ENCODE measurements around the gene HHLA2. TPM values are rescaled to one million over a fixed set of nuclear protein-coding genes. Genes with fewer than 3 reads are reported as not detected.

Gene HHLA2
- total RNA-seq, 1 experiment from 2014 or later: not detected

DNA sequence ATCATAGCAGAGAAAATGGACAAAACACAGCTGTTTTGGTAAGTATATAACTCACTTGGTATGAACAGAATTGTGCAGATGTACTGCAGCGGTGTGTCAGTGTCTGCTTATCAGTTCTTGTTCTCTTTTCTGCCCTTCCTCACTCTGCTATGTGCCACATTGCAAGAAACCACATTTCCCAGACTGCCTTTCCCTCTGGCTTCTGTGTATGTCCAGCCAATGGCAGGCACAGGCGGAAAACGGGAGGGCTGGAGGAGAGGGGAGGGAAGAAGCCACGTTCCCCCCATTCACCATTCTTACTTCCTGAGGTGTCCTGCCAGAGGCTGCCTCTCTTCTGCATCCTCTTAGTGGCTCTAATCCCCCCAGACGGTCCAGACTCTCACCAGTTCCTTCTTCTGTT, 15.4 kb downstream of the HHLA2 start:
- POLR2A ChIA-PET (ENCODE audit: unreplicated experiment): no interaction called here
- Histone ChIP-seq H2AFZ (ENCODE audit: low read length) (no peak overlapping the region), H3K4me2 (ENCODE audit: low read length) (no peak overlapping the region), H3K4me1 (ENCODE audit: insufficient read depth, low read length) (no peaks in the 10 kb centered on the region), H3K4me3 (ENCODE audit: low read length) (no peak overlapping the region), H3K9me3 (ENCODE audit: low read length) (peaks cover 6% of the 10 kb centered on the region), H3K9me2 (replicated peaks; ENCODE audit: low read length) (no peaks in the 10 kb centered on the region), H3K9ac (ENCODE audit: low read length) (no peak overlapping the region), H4K20me1 (ENCODE audit: low read length) (no peaks in the 10 kb centered on the region), H3F3A (ENCODE audit: low read length, unreplicated experiment) (no peaks in the 10 kb centered on the region), H3K27ac (ENCODE audit: low read length) (no peak overlapping the region), H3K27me3 (ENCODE audit: low read length) (no peaks in the 10 kb centered on the region), H3K79me2 (ENCODE audit: low read length) (no peaks in the 10 kb centered on the region), H3K36me3 (ENCODE audit: low read depth, low read length) (no peaks in the 10 kb centered on the region)
- no TSS peak for BruUV-seq (replicated peaks)
- intact Hi-C loops (cut with micrococcal nuclease): no loop called here
- TF ChIP-seq, protein P1, sequence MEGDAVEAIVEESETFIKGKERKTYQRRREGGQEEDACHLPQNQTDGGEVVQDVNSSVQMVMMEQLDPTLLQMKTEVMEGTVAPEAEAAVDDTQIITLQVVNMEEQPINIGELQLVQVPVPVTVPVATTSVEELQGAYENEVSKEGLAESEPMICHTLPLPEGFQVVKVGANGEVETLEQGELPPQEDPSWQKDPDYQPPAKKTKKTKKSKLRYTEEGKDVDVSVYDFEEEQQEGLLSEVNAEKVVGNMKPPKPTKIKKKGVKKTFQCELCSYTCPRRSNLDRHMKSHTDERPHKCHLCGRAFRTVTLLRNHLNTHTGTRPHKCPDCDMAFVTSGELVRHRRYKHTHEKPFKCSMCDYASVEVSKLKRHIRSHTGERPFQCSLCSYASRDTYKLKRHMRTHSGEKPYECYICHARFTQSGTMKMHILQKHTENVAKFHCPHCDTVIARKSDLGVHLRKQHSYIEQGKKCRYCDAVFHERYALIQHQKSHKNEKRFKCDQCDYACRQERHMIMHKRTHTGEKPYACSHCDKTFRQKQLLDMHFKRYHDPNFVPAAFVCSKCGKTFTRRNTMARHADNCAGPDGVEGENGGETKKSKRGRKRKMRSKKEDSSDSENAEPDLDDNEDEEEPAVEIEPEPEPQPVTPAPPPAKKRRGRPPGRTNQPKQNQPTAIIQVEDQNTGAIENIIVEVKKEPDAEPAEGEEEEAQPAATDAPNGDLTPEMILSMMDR (conservative IDR thresholded peaks at IDR 0.05; ENCODE audit: low read depth, low read length): no peak
- TF ChIP-seq EZH2 (IDR thresholded peaks at IDR 0.05; ENCODE audit: low read length, unreplicated experiment): no peak
- no peak for TF ChIP-seq EZH2phosphoT487 (IDR thresholded peaks at IDR 0.05; ENCODE audit: borderline replicate concordance, low read length)
- CTCF ChIA-PET: no interaction called here
- no peak for DNase-seq
- no peak for ATAC-seq

DNA sequence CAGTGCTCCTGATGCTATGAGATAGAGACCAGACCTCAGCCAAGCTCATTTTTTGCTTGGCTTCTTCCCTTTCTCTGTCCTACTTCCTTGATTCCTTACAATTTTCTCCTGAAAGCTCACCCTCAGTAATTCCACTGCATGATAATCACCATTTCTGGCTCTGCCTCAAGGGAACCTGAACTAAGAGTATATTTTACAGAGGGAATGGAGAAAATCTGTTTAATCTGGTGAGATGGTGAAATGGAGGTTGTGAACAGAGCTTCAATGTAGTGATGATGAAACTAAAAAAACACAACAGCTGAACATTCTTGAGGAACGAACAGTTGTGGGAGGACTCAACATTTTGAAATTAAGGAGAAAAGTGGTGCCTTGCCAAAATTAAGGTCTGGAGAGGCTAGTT, 16.3 kb downstream of the HHLA2 start:
- peaks cover 6% of the 10 kb centered on the region for H3K9me3 ChIP-seq (ENCODE audit: low read length)
- ATAC-seq: no peak
- no TSS peak for BruUV-seq (replicated peaks)
- H3K79me2 ChIP-seq (ENCODE audit: low read length): no peaks in the 10 kb centered on the region
- no peaks in the 10 kb centered on the region for H4K20me1 ChIP-seq (ENCODE audit: low read length)
- no peak for DNase-seq
- no peaks in the 10 kb centered on the region for H3K4me1 ChIP-seq (ENCODE audit: insufficient read depth, low read length)
- CTCF ChIA-PET: no interaction called here
- POLR2A ChIA-PET (ENCODE audit: unreplicated experiment): no interaction called here
- no peak overlapping the region for H3K4me2 ChIP-seq (ENCODE audit: low read length)
- H3K4me3 ChIP-seq (ENCODE audit: low read length): no peak overlapping the region
- no peaks in the 10 kb centered on the region for H3K9me2 ChIP-seq (replicated peaks; ENCODE audit: low read length)
- H3K9ac ChIP-seq (ENCODE audit: low read length): no peak overlapping the region
- H3K27me3 ChIP-seq (ENCODE audit: low read length): no peaks in the 10 kb centered on the region
- TF ChIP-seq, protein P1 (conservative IDR thresholded peaks at IDR 0.05; ENCODE audit: low read depth, low read length): no peak
- TF ChIP-seq EZH2 (IDR thresholded peaks at IDR 0.05; ENCODE audit: low read length, unreplicated experiment): no peak
- TF ChIP-seq EZH2phosphoT487 (IDR thresholded peaks at IDR 0.05; ENCODE audit: borderline replicate concordance, low read length): no peak
- intact Hi-C loops (cut with micrococcal nuclease): no loop called here
- H2AFZ ChIP-seq (ENCODE audit: low read length): no peak overlapping the region
- H3K27ac ChIP-seq (ENCODE audit: low read length): no peak overlapping the region
- H3K36me3 ChIP-seq (ENCODE audit: low read depth, low read length): no peaks in the 10 kb centered on the region
- H3F3A ChIP-seq (ENCODE audit: low read length, unreplicated experiment): no peaks in the 10 kb centered on the region

DNA sequence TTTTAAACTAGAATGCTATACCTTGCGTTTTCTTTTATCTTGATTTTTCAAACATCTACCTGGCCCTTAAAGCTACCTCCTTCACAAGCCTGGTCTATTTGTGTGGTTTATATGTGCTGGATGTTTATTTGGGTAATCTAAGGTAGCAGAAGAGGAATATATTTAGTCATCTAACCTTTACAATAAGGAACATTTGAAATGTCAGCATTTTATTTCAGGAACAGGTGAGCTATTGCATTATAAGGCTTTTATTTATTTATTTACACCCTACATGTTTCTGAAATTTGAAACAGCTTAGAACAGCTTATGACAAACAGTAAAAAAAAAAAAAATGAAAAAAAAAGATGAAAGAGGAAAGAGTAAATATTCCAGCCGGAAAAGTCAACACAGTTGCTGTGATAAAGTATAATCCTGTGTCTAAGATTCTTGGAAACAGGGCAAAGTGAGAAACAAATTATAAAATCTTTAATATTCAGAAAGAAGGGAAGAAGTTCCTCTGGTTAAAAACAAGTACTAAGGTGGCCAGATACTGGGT, 19.5 kb downstream of the HHLA2 start:
- H4K20me1 ChIP-seq (ENCODE audit: low read length): no peaks in the 10 kb centered on the region
- intact Hi-C loops (cut with micrococcal nuclease): no loop called here
- TF ChIP-seq, protein P1 (conservative IDR thresholded peaks at IDR 0.05; ENCODE audit: low read depth, low read length): no peak
- no peak for TF ChIP-seq EZH2 (IDR thresholded peaks at IDR 0.05; ENCODE audit: low read length, unreplicated experiment)
- no peak for TF ChIP-seq EZH2phosphoT487 (IDR thresholded peaks at IDR 0.05; ENCODE audit: borderline replicate concordance, low read length)
- no peak overlapping the region for H3K9ac ChIP-seq (ENCODE audit: low read length)
- no peaks in the 10 kb centered on the region for H3F3A ChIP-seq (ENCODE audit: low read length, unreplicated experiment)
- ChIA-PET POLR2A (ENCODE audit: unreplicated experiment) (interaction anchor here (0.7 kb wide), 2 partner anchors 73 to 793 kb away, joined by 3 to 4 read pairs; partner anchors contain the start of gene BBX), CTCF (no interaction called here)
- no peak overlapping the region for H3K4me2 ChIP-seq (ENCODE audit: low read length)
- H3K79me2 ChIP-seq (ENCODE audit: low read length): no peaks in the 10 kb centered on the region
- BruUV-seq (replicated peaks): no TSS peak
- no peak overlapping the region for H2AFZ ChIP-seq (ENCODE audit: low read length)
- H3K4me1 ChIP-seq (ENCODE audit: insufficient read depth, low read length): peaks cover 11% of the 10 kb centered on the region; the same call in 1 of the 2 replicates
- H3K4me3 ChIP-seq (ENCODE audit: low read length): no peak overlapping the region
- DNase-seq: no peak
- no peaks in the 10 kb centered on the region for H3K27me3 ChIP-seq (ENCODE audit: low read length)
- H3K9me3 ChIP-seq (ENCODE audit: low read length): no peaks in the 10 kb centered on the region
- ATAC-seq: no peak
- H3K36me3 ChIP-seq (ENCODE audit: low read depth, low read length): no peaks in the 10 kb centered on the region
- H3K9me2 ChIP-seq (replicated peaks; ENCODE audit: low read length): no peaks in the 10 kb centered on the region
- H3K27ac ChIP-seq (ENCODE audit: low read length): no peak overlapping the region

All from PC-3 (cell line).